ENCODE measurements around the gene TNN. TPM values are rescaled to one million over a fixed set of nuclear protein-coding genes. Genes with fewer than 3 reads are reported as not detected.

Gene TNN
- total and polyA plus RNA-seq, 2 donors: 0.27 to 0.38 TPM

- H3K27ac ChIP-seq (ENCODE audit: low read depth in 1 of 2, low read length in 1 of 2): peak within 1 kb of the TSS; percentile 70 to 89
- 8% methylated on average over 62 of the region's 62 CpGs for WGBS
- DNase-seq (ENCODE audit: low read depth in 6 of 9, low spot score in 9 of 9): peak in 6 of 9 donors; percentile 47 to 75 (median 58)
- no peaks in the 10 kb centered on the region for H3K9me3 ChIP-seq (ENCODE audit: control insufficient read depth in 2 of 2, insufficient read depth in 1 of 2, low read length in 1 of 2)
- H3K27me3 ChIP-seq (ENCODE audit: control insufficient read depth in 2 of 2, insufficient read depth in 1 of 2, low read length in 1 of 2): no peaks in the 10 kb centered on the region
- H3K4me3 ChIP-seq (ENCODE audit: low read length in 2 of 2): peak within 1 kb of the TSS; percentile 75 to 85
- peaks cover 0 to 2% of the 10 kb centered on the region in 2 donors for H3K36me3 ChIP-seq (ENCODE audit: control insufficient read depth in 2 of 2, insufficient read depth in 2 of 2, low read length in 1 of 2)
- peaks cover 40 to 50% of the 10 kb centered on the region in 2 donors for H3K4me1 ChIP-seq (ENCODE audit: control insufficient read depth in 2 of 2, insufficient read depth in 2 of 2, low read length in 2 of 2)
Observed at GRCh38 chr1:175192630-175193526, 125.2 kb downstream of the TNN start, which contains the start of gene KIAA0040. Gene KIAA0040 (minus strand): TSS chr1:175192776. CDS start chr1:175161013, 31,763 bp downstream.

- Histone ChIP-seq H3K27ac (ENCODE audit: low read depth in 1 of 2, low read length in 1 of 2) (peak overlapping the region in 1 of 2 donors; percentile 86), H3K27me3 (ENCODE audit: control insufficient read depth in 2 of 2, insufficient read depth in 1 of 2, low read length in 1 of 2) (no peaks in the 10 kb centered on the region), H3K36me3 (ENCODE audit: control insufficient read depth in 2 of 2, insufficient read depth in 2 of 2, low read length in 1 of 2) (peaks cover 0 to 2% of the 10 kb centered on the region in 2 donors), H3K9me3 (ENCODE audit: control insufficient read depth in 2 of 2, insufficient read depth in 1 of 2, low read length in 1 of 2) (no peaks in the 10 kb centered on the region), H3K4me1 (ENCODE audit: control insufficient read depth in 2 of 2, insufficient read depth in 2 of 2, low read length in 2 of 2) (peaks cover 38 to 45% of the 10 kb centered on the region in 2 donors), H3K4me3 (ENCODE audit: low read length in 2 of 2) (no peak overlapping the region)
- 98% methylated on average over 4 of the region's 4 CpGs for WGBS
- DNase-seq (ENCODE audit: low read depth in 6 of 9, low spot score in 9 of 9): no peak
Observed at GRCh38 chr1:175193527-175193910, 125.9 kb downstream of the TNN start.

GRCh38 chr1:175195281-175195680 is 127.6 kb downstream of the TNN start:
- H3K4me3 ChIP-seq (ENCODE audit: low read length in 2 of 2): no peak overlapping the region
- H3K36me3 ChIP-seq (ENCODE audit: control insufficient read depth in 2 of 2, insufficient read depth in 2 of 2, low read length in 1 of 2): no peaks in the 10 kb centered on the region
- no peak overlapping the region for H3K27ac ChIP-seq (ENCODE audit: low read depth in 1 of 2, low read length in 1 of 2)
- H3K9me3 ChIP-seq (ENCODE audit: control insufficient read depth in 2 of 2, insufficient read depth in 1 of 2, low read length in 1 of 2): no peaks in the 10 kb centered on the region
- 0% methylated on average over 1 of the region's 1 CpG for WGBS
- DNase-seq (ENCODE audit: low read depth in 6 of 9, low spot score in 9 of 9): no peak
- H3K27me3 ChIP-seq (ENCODE audit: control insufficient read depth in 2 of 2, insufficient read depth in 1 of 2, low read length in 1 of 2): no peaks in the 10 kb centered on the region
- H3K4me1 ChIP-seq (ENCODE audit: control insufficient read depth in 2 of 2, insufficient read depth in 2 of 2, low read length in 2 of 2): peaks cover 23 to 32% of the 10 kb centered on the region in 2 donors

- no peaks in the 10 kb centered on the region for H3K27me3 ChIP-seq (ENCODE audit: control insufficient read depth in 2 of 2, insufficient read depth in 1 of 2, low read length in 1 of 2)
- WGBS: 89% methylated on average over 3 of the region's 3 CpGs
- no peak overlapping the region for H3K27ac ChIP-seq (ENCODE audit: low read depth in 1 of 2, low read length in 1 of 2)
- no peak for DNase-seq (ENCODE audit: low read depth in 6 of 9, low spot score in 9 of 9)
- peaks cover 20 to 32% of the 10 kb centered on the region in 2 donors for H3K4me1 ChIP-seq (ENCODE audit: control insufficient read depth in 2 of 2, insufficient read depth in 2 of 2, low read length in 2 of 2)
- H3K36me3 ChIP-seq (ENCODE audit: control insufficient read depth in 2 of 2, insufficient read depth in 2 of 2, low read length in 1 of 2): no peaks in the 10 kb centered on the region
- no peaks in the 10 kb centered on the region for H3K9me3 ChIP-seq (ENCODE audit: control insufficient read depth in 2 of 2, insufficient read depth in 1 of 2, low read length in 1 of 2)
- no peak overlapping the region for H3K4me3 ChIP-seq (ENCODE audit: low read length in 2 of 2)
Observed at GRCh38 chr1:175195798-175196197, 128.2 kb downstream of the TNN start.

- Histone ChIP-seq H3K4me3 (ENCODE audit: low read length in 2 of 2) (no peak overlapping the region), H3K4me1 (ENCODE audit: control insufficient read depth in 2 of 2, insufficient read depth in 2 of 2, low read length in 2 of 2) (peaks cover 20 to 35% of the 10 kb centered on the region in 2 donors), H3K27me3 (ENCODE audit: control insufficient read depth in 2 of 2, insufficient read depth in 1 of 2, low read length in 1 of 2) (no peaks in the 10 kb centered on the region), H3K27ac (ENCODE audit: low read depth in 1 of 2, low read length in 1 of 2) (peak overlapping the region; percentile 3 to 72), H3K9me3 (ENCODE audit: control insufficient read depth in 2 of 2, insufficient read depth in 1 of 2, low read length in 1 of 2) (no peaks in the 10 kb centered on the region), H3K36me3 (ENCODE audit: control insufficient read depth in 2 of 2, insufficient read depth in 2 of 2, low read length in 1 of 2) (no peaks in the 10 kb centered on the region)
- peak in 3 of 9 donors; percentile 27 to 55 (median 28) for DNase-seq (ENCODE audit: low read depth in 6 of 9, low spot score in 9 of 9)
- WGBS: 75% methylated on average over 2 of the region's 2 CpGs
Observed at GRCh38 chr1:175197531-175197930, 129.9 kb downstream of the TNN start.

Other genes starting within 250 kb of the TNN start
- 91.4 TPM for gene CACYBP, start 67.9 kb upstream of the TNN start, total RNA-seq
- 53.6 TPM for gene CACYBP, start 67.9 kb upstream of the TNN start, polyA plus RNA-seq
- gene MRPS14, start 44.4 kb upstream of the TNN start, total RNA-seq: 34.1 TPM
- gene MRPS14, start 44.4 kb upstream of the TNN start, polyA plus RNA-seq: 27.8 TPM
- gene KIAA0040, start 124.9 kb downstream of the TNN start, total RNA-seq: 14.4 TPM
- gene KIAA0040, start 124.9 kb downstream of the TNN start, polyA plus RNA-seq: 12.7 TPM

All from thymus (tissue), 11 donors.